22Rv1 (cell line): ENCODE data around the gene GRIN3A.
A peak's percentile ranks its signal among the peaks of the same experiment; 100 is the strongest.
"Not testable (repeated sequence)": the region's sequence is repeated elsewhere in the genome, so short reads cannot be mapped to it uniquely, and the experiment has no call there.

Source experiments
- H3K27ac ChIP-seq: fragments of 450-650 bp; 2 replicates; pipeline ENCODE4 v1.5.1; 2017
- CTCF ChIP-seq: fragments of 450-650 bp; IDR thresholded peaks from 2 replicates; pipeline ENCODE4 v1.5.1; 2017; ENCODE audit warnings: mild to moderate bottlenecking
- ZFX ChIP-seq: fragments of 450-650 bp; IDR thresholded peaks from 2 replicates; pipeline ENCODE4 v1.6.1; 2017; ENCODE audit warnings: antibody characterized with exemption, borderline replicate concordance

GRIN3A gene

GRCh38 chr9:101739311-101739710 is 864 bp upstream of the GRIN3A start:
- H3K27ac ChIP-seq: peak overlapping the region; percentile 88
- TF ChIP-seq ZFX: no peak
- no peak for TF ChIP-seq CTCF

DNA sequence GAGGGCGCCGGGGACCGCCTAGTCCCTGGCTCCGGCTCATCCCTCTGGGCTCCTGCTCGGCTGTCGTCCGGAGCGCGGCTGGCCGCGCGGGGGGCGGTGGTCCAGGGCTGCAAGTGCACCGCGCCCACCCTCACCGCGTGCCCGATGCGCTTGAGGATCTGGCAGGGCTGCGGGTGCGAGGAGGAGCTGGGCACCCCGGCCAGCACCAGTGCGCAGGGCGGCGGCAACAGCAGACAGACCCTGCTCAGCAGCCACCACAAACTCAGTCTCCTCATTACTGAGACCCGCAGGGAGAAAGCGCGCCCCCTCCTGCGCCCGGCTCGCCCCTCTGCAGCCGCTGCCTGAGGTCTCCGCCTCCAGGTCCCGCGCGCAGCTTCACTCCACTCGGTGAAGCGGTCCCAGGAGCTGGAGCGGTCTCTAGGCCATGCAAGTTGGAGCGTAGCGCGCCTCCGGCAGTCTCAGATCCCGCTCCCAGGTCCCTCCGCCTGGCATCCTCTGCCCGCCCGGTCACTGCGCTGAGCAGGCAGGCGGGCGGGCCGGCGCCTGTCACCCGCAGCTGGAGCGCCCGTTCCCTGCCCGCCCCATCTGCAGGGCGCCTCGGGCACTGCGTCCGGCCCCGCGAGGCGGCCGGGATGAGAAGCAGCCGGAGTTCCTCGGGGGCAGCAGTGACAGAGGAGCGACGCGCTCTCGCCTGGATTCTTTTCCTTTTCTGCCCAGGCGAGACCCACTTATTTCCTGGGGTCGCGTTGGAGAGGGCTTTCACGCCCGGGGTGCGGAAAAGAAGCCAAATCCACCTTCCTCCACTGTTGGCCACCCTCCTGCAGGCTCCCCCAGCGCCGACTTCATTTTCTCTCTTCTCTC is 512 bp downstream of the GRIN3A start:
- no peak for TF ChIP-seq CTCF
- no peak for TF ChIP-seq ZFX

DNA sequence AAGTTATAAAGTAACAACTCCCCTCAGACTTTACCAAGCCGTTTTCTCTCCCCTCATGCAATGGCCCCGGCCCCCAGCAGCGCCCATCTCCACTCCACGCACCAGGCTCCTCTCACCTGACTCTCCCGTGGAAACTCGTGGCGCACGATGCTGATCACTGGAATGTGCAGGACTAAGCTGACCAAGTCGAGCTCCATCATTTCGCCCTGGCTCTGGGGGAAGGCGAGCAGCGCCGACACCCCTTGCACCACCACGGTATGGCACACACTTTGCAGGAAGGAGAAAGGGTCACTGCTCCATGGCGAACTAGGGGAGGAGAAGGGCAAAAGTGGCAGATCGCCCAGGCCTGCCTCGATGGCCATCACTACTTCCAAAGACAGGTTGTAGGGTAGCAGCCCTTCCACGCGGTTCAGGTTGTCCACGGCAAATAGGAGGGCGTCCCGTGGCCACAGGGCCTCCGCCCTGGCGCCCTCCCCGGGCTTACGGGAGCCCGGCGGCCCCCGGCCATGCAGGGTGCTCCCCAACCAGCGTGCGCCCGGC is 1.2 kb downstream of the GRIN3A start:
- no peak for TF ChIP-seq ZFX
- TF ChIP-seq CTCF: no peak
- H3K27ac ChIP-seq: peak overlapping the region; percentile 88

More for the DNA sequence above, 512 bp downstream of the GRIN3A start:
- peak overlapping the region; percentile 88 for H3K27ac ChIP-seq

DNA sequence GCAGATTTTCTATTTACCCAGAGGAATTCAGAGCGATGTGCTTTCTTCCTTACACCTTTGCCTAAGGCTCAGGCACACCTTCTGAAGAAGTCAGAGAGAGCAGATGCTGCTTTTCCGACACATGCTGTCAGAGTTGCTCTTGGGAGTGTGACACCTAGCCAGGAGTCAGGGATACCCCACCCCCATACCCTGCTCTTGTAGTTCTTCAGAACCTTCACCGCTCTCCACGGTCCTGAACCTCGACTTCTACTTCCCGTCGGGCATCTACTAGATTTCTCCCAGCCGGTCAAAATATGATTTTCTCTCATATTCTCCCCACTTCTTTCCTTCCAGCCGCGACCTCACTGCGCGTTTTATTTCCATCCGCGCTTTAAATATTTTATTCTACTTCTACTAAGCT is 1.7 kb downstream of the GRIN3A start:
- TF ChIP-seq CTCF (no peak), ZFX (no peak)
- peak overlapping the region; percentile 88 for H3K27ac ChIP-seq

DNA sequence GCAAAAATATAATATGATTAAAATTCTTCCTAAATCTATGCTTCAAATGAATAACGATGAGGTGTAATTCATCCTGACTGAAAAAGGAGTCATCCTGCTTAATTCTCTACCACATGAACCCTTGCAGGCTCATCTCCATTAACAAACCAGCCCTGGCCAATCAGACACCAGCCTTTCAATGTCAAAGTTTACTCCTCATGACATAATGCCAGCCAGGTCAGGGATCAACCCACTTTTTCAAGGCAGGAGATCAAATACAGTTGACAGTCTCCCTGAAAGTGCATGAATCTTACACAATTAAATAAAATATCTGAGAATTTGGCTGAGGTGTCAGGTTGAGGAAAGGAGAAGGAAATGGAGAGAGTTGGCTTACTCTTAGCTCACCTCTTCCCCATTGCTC is 7.0 kb downstream of the GRIN3A start:
- no peak for TF ChIP-seq ZFX
- TF ChIP-seq CTCF: no peak

DNA sequence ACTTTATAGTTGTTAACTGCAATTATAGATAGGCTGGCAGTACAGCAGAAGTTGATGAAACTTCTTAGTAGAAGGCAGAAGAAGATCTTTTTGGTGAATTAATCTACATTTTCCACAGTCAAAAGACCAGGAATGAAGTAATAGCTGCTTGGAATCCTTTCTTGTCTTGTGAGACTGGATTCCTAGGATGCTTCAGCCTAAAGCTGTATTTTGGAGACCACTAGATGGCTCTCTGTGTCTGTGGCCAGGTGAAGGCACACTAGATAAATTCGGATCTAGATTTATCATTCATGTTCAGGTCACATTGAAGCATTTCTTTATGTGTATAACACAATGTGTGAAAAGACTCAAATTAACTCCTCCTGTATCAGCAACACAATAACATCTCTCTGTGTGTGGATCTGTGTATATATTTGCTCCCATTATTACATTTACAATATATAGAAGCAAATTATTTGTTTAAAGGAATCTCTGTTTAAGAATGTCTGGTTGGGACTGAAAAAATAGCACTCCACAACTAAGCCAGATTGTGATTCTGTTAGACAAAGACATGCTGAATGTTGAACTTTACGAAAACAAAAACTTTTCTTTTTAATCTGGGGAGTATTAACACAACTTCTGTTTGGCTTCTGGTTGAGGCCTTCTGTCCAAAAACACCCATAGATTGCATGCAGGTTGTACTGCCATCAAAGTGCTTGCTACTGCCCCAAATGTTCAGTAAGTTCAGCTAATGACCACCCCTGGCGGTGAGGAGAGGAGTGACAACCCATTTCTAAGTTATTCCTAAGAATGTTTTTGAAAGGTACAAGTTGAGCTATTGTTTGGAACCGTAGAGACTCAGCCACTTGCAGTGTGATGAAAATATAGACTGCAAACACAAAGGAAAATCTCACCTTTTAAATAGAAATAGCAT is 10.6 kb downstream of the GRIN3A start:
- H3K27ac ChIP-seq: peak overlapping the region; percentile 53
- no peak for TF ChIP-seq ZFX
- peak; percentile 82 for TF ChIP-seq CTCF

More for the DNA sequence above, 7.0 kb downstream of the GRIN3A start:
- no peak overlapping the region for H3K27ac ChIP-seq

GRCh38 chr9:101724271-101724670 is 14.2 kb downstream of the GRIN3A start:
- not testable (repeated sequence) for H3K27ac ChIP-seq
